Duodenal mucosa (tissue), 2 donors: Measurements from ENCODE around the gene OR5D18.
"Not testable (repeated sequence)": the region's sequence is repeated elsewhere in the genome, so short reads cannot be mapped to it uniquely, and the experiment has no call there.

Experiments
- H3K27ac ChIP-seq: one replicate; pipeline ENCODE4 v1.7.0; 2013; ENCODE audit warnings: low read depth, low read length
- H3K27me3 ChIP-seq, 2 donors: one replicate each; pipeline ENCODE4 v1.7.0; 2013; ENCODE audit warnings: low read length in 2 of 2, control low read depth in 1 of 2; ENCODE audit not compliant: insufficient read depth in 2 of 2, control insufficient read depth in 1 of 2
- H3K36me3 ChIP-seq, 2 donors: one replicate each; pipeline ENCODE4 v1.7.0; 2013; ENCODE audit warnings: low read length in 2 of 2, control low read depth in 1 of 2; ENCODE audit not compliant: insufficient read depth in 2 of 2, control insufficient read depth in 1 of 2
- H3K4me1 ChIP-seq, 2 donors: one replicate each; pipeline ENCODE4 v1.7.0; 2013; ENCODE audit warnings: low read length in 2 of 2, control low read depth in 1 of 2; ENCODE audit not compliant: insufficient read depth in 2 of 2, control insufficient read depth in 1 of 2
- H3K4me3 ChIP-seq, 2 donors: one replicate each; pipeline ENCODE4 v1.7.0; 2013; ENCODE audit warnings: low read length in 2 of 2, low read depth in 1 of 2
- H3K9ac ChIP-seq, 2 donors: one replicate each; pipeline ENCODE4 v1.7.0; 2013; ENCODE audit warnings: low read length in 2 of 2, low read depth in 1 of 2
- H3K9me3 ChIP-seq, 2 donors: one replicate each; pipeline ENCODE4 v1.7.0; 2013; ENCODE audit warnings: low read length in 2 of 2, control low read depth in 1 of 2; ENCODE audit not compliant: control insufficient read depth in 1 of 2

Gene OR5D18

DNA sequence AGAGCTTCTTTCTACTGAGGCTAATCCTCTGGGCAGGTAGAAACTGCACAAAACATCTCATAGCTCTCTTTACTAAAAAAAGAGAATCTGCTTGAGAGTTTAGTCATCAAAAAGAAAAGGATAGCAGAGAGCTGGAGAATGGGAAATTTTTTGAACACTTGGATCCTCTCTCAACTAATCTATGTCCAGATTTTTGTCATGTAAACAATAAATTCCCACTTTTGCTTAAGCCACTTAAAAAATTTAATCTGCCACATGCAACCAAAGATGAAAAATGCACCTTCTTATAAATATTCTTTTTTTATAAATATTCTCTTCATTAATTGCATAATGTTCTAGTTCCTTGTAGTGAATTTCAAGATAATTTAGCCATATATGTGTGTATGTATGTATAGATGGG lies 29.6 kb downstream of the OR5D18 start:
- no peak overlapping the region for H3K9ac ChIP-seq
- H3K27me3 ChIP-seq, result no peaks in the 10 kb centered on the region
- H3K4me3 ChIP-seq, result no peak overlapping the region
- peaks cover 0 to 5% of the 10 kb centered on the region in 2 donors for H3K9me3 ChIP-seq
- no peaks in the 10 kb centered on the region for H3K36me3 ChIP-seq
- H3K27ac ChIP-seq, result no peak overlapping the region
- H3K4me1 ChIP-seq, result no peaks in the 10 kb centered on the region

DNA sequence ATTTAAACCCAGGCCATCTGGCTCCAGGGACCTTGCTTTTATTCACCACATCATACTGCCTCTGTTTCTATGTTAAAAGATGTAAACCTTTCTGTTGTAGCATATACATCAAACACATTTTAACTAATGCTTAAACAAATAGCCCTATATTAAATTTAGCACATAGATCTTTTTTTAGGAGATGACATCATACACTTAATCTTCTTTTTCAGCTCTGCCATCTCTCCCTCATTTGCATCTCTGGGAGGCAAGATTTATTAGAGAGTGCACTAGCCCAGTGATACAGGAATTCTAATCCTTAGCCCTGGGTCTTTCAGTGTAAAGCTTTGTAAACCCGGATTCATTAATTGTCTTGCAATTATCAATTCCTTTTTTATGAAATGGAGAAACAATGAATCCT lies 32.7 kb downstream of the OR5D18 start:
- no peaks in the 10 kb centered on the region for H3K36me3 ChIP-seq
- no peaks in the 10 kb centered on the region for H3K4me1 ChIP-seq
- H3K9me3 ChIP-seq, result peaks cover 0 to 3% of the 10 kb centered on the region in 2 donors
- H3K27ac ChIP-seq, result no peak overlapping the region
- H3K27me3 ChIP-seq, result no peaks in the 10 kb centered on the region
- no peak overlapping the region for H3K4me3 ChIP-seq
- no peak overlapping the region for H3K9ac ChIP-seq

- H3K36me3 ChIP-seq, result no peaks in the 10 kb centered on the region
- no peaks in the 10 kb centered on the region for H3K4me1 ChIP-seq
- H3K27ac ChIP-seq, result no peak overlapping the region
- no peaks in the 10 kb centered on the region for H3K27me3 ChIP-seq
- H3K9ac ChIP-seq, result no peak overlapping the region
- no peak overlapping the region for H3K4me3 ChIP-seq
- H3K9me3 ChIP-seq, result peaks cover 0 to 3% of the 10 kb centered on the region in 2 donors
Measured at GRCh38 chr11:55854704-55855103, 35.3 kb downstream of the OR5D18 start.

DNA sequence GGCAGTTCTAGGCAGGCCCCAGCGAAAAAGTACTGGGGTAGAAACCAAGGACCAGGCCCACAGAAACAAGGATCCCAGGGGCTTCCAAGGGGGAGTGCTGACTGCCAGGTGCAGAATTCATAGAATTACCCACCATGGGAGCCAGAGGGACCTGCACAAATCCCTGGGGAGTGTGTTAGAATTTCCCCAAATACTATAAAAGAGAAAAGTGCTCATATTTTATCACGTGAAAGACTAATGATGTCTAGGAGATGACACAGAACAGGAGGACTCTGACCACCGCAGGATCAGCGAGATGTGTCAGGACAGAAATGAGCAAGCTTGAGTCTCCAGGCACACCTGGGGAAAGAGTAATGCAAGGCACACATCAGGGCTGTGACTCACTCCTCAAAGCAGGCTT lies 47.9 kb downstream of the OR5D18 start:
- not testable (repeated sequence) for H3K9ac ChIP-seq, H3K27ac ChIP-seq, H3K9me3 ChIP-seq, H3K4me3 ChIP-seq, H3K27me3 ChIP-seq, H3K4me1 ChIP-seq, H3K36me3 ChIP-seq
